ENCODE measurements around the gene STX8.

The STX8 gene

DNA sequence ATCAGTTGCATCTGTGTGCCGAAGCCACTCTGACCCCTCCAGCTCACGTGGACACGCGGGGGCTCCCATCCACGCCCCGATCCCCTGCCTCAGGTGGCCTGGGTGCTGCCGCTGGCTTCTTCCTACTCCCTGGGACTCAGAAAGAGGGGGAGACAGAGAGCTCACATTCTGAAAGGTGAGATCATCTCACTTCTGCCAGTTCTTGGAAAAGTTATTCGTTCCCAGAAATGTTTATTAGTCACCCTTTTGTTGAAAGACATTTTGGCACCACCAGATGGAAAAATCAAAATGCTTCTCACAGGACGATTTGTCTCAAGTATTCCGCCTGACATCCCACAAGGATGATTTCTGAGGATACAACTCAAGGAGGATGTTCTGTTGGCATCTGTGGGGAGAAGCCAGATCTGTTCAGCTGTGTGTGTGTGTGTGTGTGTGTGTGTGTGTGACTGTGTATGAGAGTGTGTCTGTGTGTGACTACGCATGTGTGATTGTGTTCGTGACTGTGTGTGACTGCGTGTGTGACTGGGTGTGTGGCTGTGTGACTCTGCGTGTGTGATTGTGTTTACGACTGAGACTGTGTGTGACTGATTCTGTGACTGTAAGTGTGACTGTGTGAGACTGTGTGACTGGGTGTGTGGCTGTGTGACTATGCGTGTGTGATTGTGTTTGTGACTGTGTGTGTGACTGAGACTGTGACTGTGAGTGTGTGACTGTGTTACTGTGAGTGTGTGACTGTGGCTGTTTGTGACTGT lies 347.0 kb downstream of the STX8 start:
- Histone ChIP-seq H3K27me3 (ENCODE audit: control insufficient read depth in 2 of 2, insufficient read depth in 2 of 2, low read length in 2 of 2) (no peaks in the 10 kb centered on the region), H3K4me1 (ENCODE audit: control insufficient read depth in 2 of 2, insufficient read depth in 2 of 2, low read length in 2 of 2) (no peaks in the 10 kb centered on the region), H3K9ac (ENCODE audit: low read depth in 1 of 2, low read length in 2 of 2) (no peak overlapping the region), H3K36me3 (ENCODE audit: control insufficient read depth in 2 of 2, insufficient read depth in 2 of 2, low read length in 2 of 2) (no peaks in the 10 kb centered on the region), H3K27ac (ENCODE audit: low read depth in 2 of 2, low read length in 2 of 2) (peak overlapping the region in 1 of 2 donors; percentile 22), H3K9me3 (ENCODE audit: control insufficient read depth in 2 of 2, low read length in 2 of 2) (no peaks in the 10 kb centered on the region), H3K4me3 (ENCODE audit: low read length in 2 of 2) (no peak overlapping the region)

DNA sequence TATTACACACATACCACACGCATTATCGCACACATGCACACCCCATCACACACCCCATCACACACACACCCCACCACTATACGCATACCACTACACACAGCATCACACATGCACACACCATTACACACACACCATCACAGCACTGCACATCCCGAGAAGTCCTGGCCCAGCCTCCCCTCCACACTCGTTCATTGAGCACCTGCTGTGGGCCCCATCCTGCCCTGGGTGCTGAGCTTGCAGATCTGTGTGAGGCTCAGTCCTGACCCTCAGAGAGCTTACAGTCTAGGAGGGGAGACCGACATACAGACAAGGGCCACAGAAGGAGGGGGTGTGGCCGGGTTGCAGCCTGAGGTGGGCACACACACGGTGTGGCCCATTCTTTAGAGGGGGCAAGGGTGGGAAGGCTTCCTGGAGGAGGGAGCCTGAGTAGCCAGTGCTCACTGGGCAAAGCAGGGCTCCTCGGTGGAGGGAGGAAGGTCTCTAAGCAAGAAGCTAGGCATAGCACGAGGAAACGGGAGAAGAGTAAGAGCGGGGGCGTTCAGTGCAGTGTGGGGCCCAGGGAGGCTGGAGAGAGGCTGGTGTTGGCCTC lies 347.7 kb downstream of the STX8 start:
- H3K27ac ChIP-seq (ENCODE audit: low read depth in 2 of 2, low read length in 2 of 2), result peak overlapping the region in 1 of 2 donors; percentile 22
- no peak overlapping the region for H3K9ac ChIP-seq (ENCODE audit: low read depth in 1 of 2, low read length in 2 of 2)
- H3K4me1 ChIP-seq (ENCODE audit: control insufficient read depth in 2 of 2, insufficient read depth in 2 of 2, low read length in 2 of 2), result no peaks in the 10 kb centered on the region
- H3K4me3 ChIP-seq (ENCODE audit: low read length in 2 of 2), result no peak overlapping the region
- H3K9me3 ChIP-seq (ENCODE audit: control insufficient read depth in 2 of 2, low read length in 2 of 2), result no peaks in the 10 kb centered on the region
- no peaks in the 10 kb centered on the region for H3K36me3 ChIP-seq (ENCODE audit: control insufficient read depth in 2 of 2, insufficient read depth in 2 of 2, low read length in 2 of 2)
- no peaks in the 10 kb centered on the region for H3K27me3 ChIP-seq (ENCODE audit: control insufficient read depth in 2 of 2, insufficient read depth in 2 of 2, low read length in 2 of 2)

DNA sequence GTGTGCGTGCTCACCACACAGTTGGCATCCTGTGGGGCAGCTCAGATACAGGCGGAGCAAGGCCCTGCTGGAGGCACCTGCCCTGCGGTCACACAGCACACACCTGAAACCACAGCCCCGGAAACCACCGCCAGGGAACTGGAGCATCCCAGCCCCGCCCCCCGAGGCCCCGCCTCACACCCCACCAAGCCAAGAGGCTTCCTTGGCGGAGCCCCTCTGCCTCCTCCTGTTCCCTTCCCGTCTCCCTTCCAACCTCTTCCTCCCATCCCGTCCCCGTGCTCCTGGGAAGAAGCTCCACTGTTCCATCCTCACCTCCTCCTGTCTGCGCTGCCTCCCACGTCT lies 348.9 kb downstream of the STX8 start:
- no peaks in the 10 kb centered on the region for H3K36me3 ChIP-seq (ENCODE audit: control insufficient read depth in 2 of 2, insufficient read depth in 2 of 2, low read length in 2 of 2)
- H3K4me1 ChIP-seq (ENCODE audit: control insufficient read depth in 2 of 2, insufficient read depth in 2 of 2, low read length in 2 of 2), result no peaks in the 10 kb centered on the region
- no peak overlapping the region for H3K27ac ChIP-seq (ENCODE audit: low read depth in 2 of 2, low read length in 2 of 2)
- H3K9ac ChIP-seq (ENCODE audit: low read depth in 1 of 2, low read length in 2 of 2), result no peak overlapping the region
- no peaks in the 10 kb centered on the region for H3K9me3 ChIP-seq (ENCODE audit: control insufficient read depth in 2 of 2, low read length in 2 of 2)
- no peak overlapping the region for H3K4me3 ChIP-seq (ENCODE audit: low read length in 2 of 2)
- no peaks in the 10 kb centered on the region for H3K27me3 ChIP-seq (ENCODE audit: control insufficient read depth in 2 of 2, insufficient read depth in 2 of 2, low read length in 2 of 2)

- Histone ChIP-seq H3K27ac (ENCODE audit: low read depth in 2 of 2, low read length in 2 of 2) (no peak overlapping the region), H3K4me3 (ENCODE audit: low read length in 2 of 2) (no peak overlapping the region), H3K27me3 (ENCODE audit: control insufficient read depth in 2 of 2, insufficient read depth in 2 of 2, low read length in 2 of 2) (no peaks in the 10 kb centered on the region), H3K9ac (ENCODE audit: low read depth in 1 of 2, low read length in 2 of 2) (no peak overlapping the region), H3K36me3 (ENCODE audit: control insufficient read depth in 2 of 2, insufficient read depth in 2 of 2, low read length in 2 of 2) (no peaks in the 10 kb centered on the region), H3K9me3 (ENCODE audit: control insufficient read depth in 2 of 2, low read length in 2 of 2) (no peaks in the 10 kb centered on the region), H3K4me1 (ENCODE audit: control insufficient read depth in 2 of 2, insufficient read depth in 2 of 2, low read length in 2 of 2) (no peaks in the 10 kb centered on the region)
These were observed 349.4 kb downstream of the STX8 start for GRCh38 chr17:9226130-9226793.

DNA sequence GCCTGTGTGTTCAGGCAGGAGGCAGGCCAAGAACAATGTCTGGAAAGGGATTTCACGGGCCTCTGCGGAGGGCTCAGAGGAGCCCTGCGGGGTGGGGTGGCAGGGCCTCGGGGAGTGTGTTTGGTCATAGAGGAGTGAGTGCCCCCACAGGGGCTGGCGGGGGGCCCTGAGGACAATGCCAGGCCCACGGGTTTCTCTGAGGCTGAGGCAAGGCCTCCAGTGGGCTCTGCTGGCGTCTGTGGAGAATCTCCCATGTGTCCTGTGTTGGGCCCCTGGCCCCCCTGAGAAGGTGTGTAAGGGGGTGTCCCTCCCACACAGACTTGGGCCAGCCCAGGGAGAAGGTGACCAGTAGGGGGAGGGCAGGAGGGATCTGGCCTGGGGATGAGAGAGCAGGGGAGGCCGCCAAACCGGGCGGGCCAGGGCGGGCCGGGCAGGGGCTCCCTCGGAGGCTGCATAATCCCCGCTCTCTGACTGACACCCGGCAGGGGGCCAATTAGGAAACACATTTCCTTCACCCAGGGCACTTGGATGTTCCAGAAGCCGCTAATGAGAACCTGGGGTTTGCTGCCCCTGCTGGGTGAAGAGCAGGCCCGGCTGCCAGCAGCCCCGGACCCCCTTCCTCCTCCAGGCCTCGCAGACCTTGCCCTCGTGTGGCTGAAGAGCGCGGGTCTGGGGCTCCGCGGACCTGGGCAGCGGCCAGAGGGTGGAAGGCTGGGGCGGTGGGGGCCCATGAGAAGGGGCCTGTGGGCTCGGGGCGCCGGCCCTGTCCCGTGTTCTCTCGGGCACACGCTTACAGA lies 350.1 kb downstream of the STX8 start:
- Histone ChIP-seq H3K27me3 (ENCODE audit: control insufficient read depth in 2 of 2, insufficient read depth in 2 of 2, low read length in 2 of 2) (no peaks in the 10 kb centered on the region), H3K4me3 (ENCODE audit: low read length in 2 of 2) (no peak overlapping the region)

DNA sequence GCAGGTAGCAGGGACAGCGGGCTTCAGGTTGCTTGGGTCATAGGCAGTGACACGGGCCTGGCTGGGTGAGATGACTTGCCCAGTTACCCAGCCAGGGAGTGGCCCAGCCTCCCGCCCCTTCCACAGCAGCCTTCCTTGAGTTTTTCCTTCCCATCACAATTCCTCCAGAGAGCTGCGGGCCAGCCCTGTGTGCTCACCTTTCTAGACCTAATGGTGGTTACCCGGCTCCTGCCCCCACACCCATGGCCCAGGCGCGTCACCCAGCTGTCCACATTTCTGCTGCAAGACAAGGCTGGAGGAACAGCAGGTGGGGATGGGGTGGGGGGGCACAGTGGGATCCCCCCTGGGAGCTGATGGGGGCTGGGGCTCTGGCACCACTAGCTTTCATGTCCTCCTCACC lies 351.1 kb downstream of the STX8 start:
- no peaks in the 10 kb centered on the region for H3K4me1 ChIP-seq (ENCODE audit: control insufficient read depth in 2 of 2, insufficient read depth in 2 of 2, low read length in 2 of 2)

More for the DNA sequence above, 350.1 kb downstream of the STX8 start:
- H3K9me3 ChIP-seq (ENCODE audit: control insufficient read depth in 2 of 2, low read length in 2 of 2), result no peaks in the 10 kb centered on the region
- H3K4me1 ChIP-seq (ENCODE audit: control insufficient read depth in 2 of 2, insufficient read depth in 2 of 2, low read length in 2 of 2), result no peaks in the 10 kb centered on the region
- H3K27ac ChIP-seq (ENCODE audit: low read depth in 2 of 2, low read length in 2 of 2), result no peak overlapping the region
- H3K36me3 ChIP-seq (ENCODE audit: control insufficient read depth in 2 of 2, insufficient read depth in 2 of 2, low read length in 2 of 2), result no peaks in the 10 kb centered on the region
- no peak overlapping the region for H3K9ac ChIP-seq (ENCODE audit: low read depth in 1 of 2, low read length in 2 of 2)

DNA sequence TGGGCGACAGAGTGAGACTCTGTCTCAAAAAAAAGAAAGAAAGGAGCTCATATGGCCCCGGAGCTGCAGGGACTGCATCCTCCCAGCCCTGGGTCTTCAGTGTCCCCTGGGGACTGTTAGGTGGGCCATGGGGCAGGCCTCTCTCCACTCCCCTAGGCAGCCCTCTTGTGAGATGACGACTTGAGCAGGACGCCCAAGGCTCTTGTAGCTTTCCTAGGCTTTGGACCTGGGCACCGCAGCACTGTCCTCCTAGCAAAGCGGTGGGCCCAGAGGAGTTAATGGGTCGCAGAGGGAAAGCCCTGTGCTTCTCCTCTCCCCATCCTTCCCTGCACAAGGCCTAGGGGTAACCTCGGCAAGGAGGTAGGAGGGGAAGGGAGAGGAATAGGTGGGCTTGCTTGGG lies 352.1 kb downstream of the STX8 start:
- H3K4me1 ChIP-seq (ENCODE audit: control insufficient read depth in 2 of 2, insufficient read depth in 2 of 2, low read length in 2 of 2), result no peaks in the 10 kb centered on the region
- H3K4me3 ChIP-seq (ENCODE audit: low read length in 2 of 2), result no peak overlapping the region
- no peaks in the 10 kb centered on the region for H3K27me3 ChIP-seq (ENCODE audit: control insufficient read depth in 2 of 2, insufficient read depth in 2 of 2, low read length in 2 of 2)
- no peaks in the 10 kb centered on the region for H3K36me3 ChIP-seq (ENCODE audit: control insufficient read depth in 2 of 2, insufficient read depth in 2 of 2, low read length in 2 of 2)
- H3K9ac ChIP-seq (ENCODE audit: low read depth in 1 of 2, low read length in 2 of 2), result no peak overlapping the region
- H3K9me3 ChIP-seq (ENCODE audit: control insufficient read depth in 2 of 2, low read length in 2 of 2), result no peaks in the 10 kb centered on the region
- H3K27ac ChIP-seq (ENCODE audit: low read depth in 2 of 2, low read length in 2 of 2), result no peak overlapping the region

More for the DNA sequence above, 351.1 kb downstream of the STX8 start:
- H3K27me3 ChIP-seq (ENCODE audit: control insufficient read depth in 2 of 2, insufficient read depth in 2 of 2, low read length in 2 of 2), result no peaks in the 10 kb centered on the region
- no peak overlapping the region for H3K4me3 ChIP-seq (ENCODE audit: low read length in 2 of 2)
- H3K36me3 ChIP-seq (ENCODE audit: control insufficient read depth in 2 of 2, insufficient read depth in 2 of 2, low read length in 2 of 2), result no peaks in the 10 kb centered on the region
- H3K9me3 ChIP-seq (ENCODE audit: control insufficient read depth in 2 of 2, low read length in 2 of 2), result no peaks in the 10 kb centered on the region
- no peak overlapping the region for H3K27ac ChIP-seq (ENCODE audit: low read depth in 2 of 2, low read length in 2 of 2)
- no peak overlapping the region for H3K9ac ChIP-seq (ENCODE audit: low read depth in 1 of 2, low read length in 2 of 2)

DNA sequence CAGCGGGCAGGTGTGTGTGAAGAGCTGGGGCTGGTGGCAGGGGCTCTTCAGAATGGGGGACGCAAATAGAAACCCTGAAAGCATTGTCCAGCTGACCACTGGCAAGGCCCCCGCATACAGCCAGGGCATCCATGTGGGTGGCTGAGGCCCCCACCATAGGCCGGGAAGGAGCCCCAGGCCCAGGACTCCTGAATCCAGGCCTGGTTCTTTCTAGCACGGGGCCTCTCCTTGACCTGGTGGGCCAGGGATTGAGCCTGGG lies 353.8 kb downstream of the STX8 start:
- Histone ChIP-seq H3K9me3 (ENCODE audit: control insufficient read depth in 2 of 2, low read length in 2 of 2) (no peaks in the 10 kb centered on the region), H3K27me3 (ENCODE audit: control insufficient read depth in 2 of 2, insufficient read depth in 2 of 2, low read length in 2 of 2) (no peaks in the 10 kb centered on the region), H3K36me3 (ENCODE audit: control insufficient read depth in 2 of 2, insufficient read depth in 2 of 2, low read length in 2 of 2) (no peaks in the 10 kb centered on the region), H3K4me1 (ENCODE audit: control insufficient read depth in 2 of 2, insufficient read depth in 2 of 2, low read length in 2 of 2) (no peaks in the 10 kb centered on the region), H3K4me3 (ENCODE audit: low read length in 2 of 2) (no peak overlapping the region), H3K27ac (ENCODE audit: low read depth in 2 of 2, low read length in 2 of 2) (no peak overlapping the region), H3K9ac (ENCODE audit: low read depth in 1 of 2, low read length in 2 of 2) (no peak overlapping the region)

- Histone ChIP-seq H3K36me3 (ENCODE audit: control insufficient read depth in 2 of 2, insufficient read depth in 2 of 2, low read length in 2 of 2) (no peaks in the 10 kb centered on the region), H3K4me3 (ENCODE audit: low read length in 2 of 2) (no peak overlapping the region), H3K27ac (ENCODE audit: low read depth in 2 of 2, low read length in 2 of 2) (no peak overlapping the region), H3K9me3 (ENCODE audit: control insufficient read depth in 2 of 2, low read length in 2 of 2) (peaks cover 0 to under 1% of the 10 kb centered on the region in 2 donors), H3K4me1 (ENCODE audit: control insufficient read depth in 2 of 2, insufficient read depth in 2 of 2, low read length in 2 of 2) (no peaks in the 10 kb centered on the region), H3K9ac (ENCODE audit: low read depth in 1 of 2, low read length in 2 of 2) (no peak overlapping the region), H3K27me3 (ENCODE audit: control insufficient read depth in 2 of 2, insufficient read depth in 2 of 2, low read length in 2 of 2) (no peaks in the 10 kb centered on the region)
These were observed 354.3 kb downstream of the STX8 start for GRCh38 chr17:9221147-9221921.

Data from mucosa of rectum (tissue), 2 donors.